GM18526 (cell line): ENCODE measurements around the gene CDHR1.
A peak's percentile ranks its signal among the peaks of the same experiment; 100 is the strongest.

ENCODE experiments used
- POLR2A ChIP-seq: IDR thresholded peaks from 3 replicates; pipeline ENCODE4 v1.6.1; 2011; ENCODE audit not compliant: insufficient read length; ENCODE audit errors: extremely low read depth

CDHR1 gene

DNA sequence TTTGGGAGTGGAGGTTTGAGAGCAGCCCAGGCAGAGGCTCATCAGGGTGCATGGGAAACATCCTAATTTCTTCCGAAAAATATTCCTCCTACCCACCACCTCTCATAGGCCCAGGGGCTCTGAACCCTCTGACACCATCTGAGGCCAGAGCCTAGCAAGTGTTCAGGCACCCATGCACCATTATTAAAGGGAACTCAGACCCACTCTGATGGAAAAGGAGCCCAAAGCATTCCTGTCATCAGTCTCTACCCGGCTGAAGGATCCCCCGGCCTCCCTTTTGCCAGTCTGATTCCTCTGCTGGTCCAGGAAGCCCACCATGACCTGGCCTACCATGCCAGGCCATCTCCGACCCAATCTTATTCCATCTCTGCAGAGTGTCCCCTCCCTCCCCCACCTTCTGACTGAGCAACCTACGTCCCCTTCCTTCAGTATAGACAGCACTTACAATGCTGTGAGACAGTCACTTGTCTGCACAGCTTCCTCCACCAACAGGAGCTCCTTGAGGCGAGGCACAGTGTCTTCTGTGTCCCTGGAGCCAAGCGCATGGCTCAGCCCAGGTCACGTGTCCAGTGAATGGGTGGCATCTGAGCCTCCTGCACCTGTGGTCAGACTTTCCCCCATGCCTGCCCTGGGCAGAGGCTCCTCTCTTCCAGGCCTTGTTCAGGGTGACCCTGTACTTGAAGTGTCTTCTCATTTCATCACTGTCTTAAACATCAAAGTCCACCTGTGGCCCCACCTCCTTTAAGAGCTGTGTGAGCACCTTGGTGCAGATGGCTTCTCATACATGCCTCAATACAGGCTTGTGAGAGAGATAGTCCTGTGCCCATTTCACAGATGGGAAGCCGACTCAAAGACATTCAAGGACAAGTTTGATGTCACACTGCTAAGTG is 21.6 kb upstream of the CDHR1 start:
- peak; percentile 3 for TF ChIP-seq POLR2A

- no peak for TF ChIP-seq POLR2A
Measured at GRCh38 chr10:84173501-84173929, 20.8 kb upstream of the CDHR1 start, which contains the start of gene GPR15LG. Gene GPR15LG (plus strand): TSS chr10:84173801. CDS start chr10:84173852, 51 bp downstream.

DNA sequence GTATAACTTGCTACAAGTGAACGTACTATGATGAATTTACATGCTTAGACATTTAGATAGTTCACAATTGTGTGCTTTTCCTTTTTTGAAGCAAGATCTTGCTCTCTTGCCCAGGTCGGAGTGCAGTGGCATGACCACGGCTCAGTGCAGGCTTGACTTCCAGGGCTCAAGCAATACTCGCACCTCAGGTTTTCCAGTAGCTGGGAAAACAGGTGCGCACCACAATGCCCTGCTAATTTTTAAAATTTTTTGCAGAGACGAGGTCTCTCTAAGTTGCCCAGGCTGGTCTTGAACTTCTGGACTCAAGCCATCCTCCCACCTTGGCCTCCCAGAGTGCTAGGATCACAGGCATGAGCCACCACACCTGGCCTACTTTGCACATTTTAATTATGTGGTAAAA is 18.9 kb upstream of the CDHR1 start:
- no peak for TF ChIP-seq POLR2A

- TF ChIP-seq POLR2A: no peak
Measured at GRCh38 chr10:84176351-84176750, 18.0 kb upstream of the CDHR1 start.

DNA sequence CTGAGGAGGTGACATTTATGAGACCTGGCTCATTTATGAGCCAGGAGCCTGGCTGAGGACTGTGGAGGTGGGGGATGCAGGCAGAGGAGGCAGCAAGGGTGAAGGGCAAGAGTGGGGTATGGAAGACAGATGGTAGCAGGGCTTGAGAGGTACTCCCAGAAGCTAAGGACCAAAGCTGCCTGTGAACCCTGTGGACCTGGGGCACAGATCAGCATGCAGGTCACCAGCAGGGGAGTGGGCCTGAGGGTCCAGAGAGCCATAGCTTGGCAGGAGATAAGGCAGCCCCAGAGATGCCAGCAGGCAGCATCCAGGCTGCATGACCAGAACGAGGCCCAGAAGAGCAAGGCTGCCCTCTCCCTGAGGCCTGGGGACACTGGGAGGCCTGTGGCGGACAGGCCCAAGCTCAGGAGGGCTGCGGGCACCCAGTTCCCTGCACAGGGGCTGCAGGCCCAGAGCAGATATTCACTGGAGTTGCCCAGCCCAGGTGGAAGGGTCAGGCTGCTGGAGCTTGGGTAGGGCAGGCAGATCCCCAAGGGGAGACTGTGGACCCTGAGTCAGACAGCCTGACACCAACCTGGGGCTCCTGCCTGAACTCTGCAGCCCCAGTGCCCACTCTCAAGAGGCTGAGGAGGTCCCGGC is 17.4 kb upstream of the CDHR1 start:
- no peak for TF ChIP-seq POLR2A

DNA sequence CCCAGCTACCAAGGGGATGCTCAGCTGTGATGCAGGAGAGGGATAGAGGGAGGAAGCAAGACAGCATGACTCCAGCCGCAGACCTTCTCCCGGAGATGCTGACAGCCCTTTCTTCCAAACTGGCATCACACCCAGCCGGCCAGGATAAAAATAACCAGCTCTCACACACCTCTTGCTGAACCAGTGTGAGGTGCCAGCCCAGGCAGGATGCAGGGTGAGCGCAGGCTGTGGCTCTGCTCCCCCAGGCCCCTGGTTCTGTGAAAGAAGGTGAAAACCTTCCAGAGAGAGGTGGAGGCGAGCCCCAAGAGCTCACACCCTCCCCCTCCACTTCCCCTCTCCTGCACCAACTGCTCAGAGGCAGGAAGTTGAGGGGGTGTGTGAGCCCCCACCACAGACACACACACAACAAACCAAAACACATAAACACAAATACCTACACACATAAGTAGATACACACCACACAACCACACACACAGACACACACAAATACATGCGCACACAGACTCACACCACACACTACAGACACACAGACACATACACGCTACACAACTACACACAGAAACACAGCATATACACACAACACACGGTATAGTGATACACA is 16.7 kb upstream of the CDHR1 start:
- no peak for TF ChIP-seq POLR2A

DNA sequence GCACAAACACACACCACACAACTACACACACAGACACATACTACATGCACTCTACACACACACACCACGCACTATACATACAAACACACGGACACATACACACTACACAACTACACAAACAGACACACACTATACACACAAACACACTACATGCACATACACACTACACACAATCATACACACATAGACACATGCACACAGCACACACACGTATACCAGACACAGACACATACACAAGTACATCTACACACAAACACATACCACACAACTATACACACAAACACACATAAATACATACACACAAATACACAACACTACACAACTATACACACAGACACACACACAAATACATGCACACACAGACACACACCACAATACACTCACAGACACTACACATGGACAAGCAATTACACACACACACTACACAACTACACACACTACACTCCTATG is 16.2 kb upstream of the CDHR1 start:
- no peak for TF ChIP-seq POLR2A

DNA sequence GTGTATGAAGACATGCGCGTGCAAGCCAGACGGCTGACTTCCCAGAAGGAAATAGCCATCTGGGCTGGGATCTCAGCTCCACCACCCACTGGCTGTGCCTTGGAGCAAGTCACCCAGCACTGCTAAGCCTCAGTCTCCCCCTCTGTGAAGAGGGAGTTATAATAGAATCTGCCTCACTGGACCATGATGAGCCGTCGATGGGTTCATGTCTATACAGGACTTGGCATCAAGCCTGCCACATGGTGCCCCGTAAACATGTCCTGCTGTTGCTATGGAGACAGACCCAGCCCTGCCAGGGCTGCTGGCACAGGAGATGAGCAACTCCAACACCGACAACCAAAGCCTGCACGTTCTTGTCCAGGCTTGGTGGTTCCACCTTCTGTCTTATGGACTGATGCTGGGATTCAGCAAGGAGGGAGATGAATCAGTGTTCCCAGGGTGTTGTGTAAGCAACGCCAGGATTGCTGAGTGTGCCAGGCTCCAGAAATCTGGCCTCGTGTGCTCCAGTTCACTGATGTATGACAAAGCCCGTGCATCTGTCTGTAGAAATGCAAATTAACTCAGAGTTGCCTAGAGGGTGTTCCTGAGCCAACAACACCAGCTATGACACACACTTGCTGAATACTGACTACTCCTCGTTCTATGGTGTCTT is 15.2 kb upstream of the CDHR1 start:
- TF ChIP-seq POLR2A: no peak

DNA sequence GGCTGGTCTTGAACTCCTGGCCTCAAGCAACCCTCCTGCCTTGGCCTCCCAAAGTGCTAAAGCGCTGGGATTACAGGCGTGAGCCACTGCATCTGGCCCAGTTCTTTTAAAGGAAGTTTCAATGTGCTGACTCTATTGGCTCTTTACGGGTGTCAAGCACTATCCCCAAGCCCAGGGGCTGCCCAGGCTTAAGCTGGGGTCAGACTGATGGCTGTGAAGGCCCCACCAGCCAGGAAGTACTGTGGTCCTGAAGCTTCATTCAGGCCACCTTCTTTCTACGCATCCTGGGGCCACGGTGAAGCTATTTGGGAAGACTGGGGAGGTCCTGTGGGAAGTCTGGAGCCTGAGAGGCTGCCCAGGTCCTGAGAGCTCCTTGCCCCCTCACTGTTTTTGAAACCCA is 12.7 kb upstream of the CDHR1 start:
- no peak for TF ChIP-seq POLR2A

- TF ChIP-seq POLR2A: no peak
Measured at GRCh38 chr10:84184517-84184916, 9.8 kb upstream of the CDHR1 start.

- no peak for TF ChIP-seq POLR2A
Measured at GRCh38 chr10:84185526-84186175, 8.7 kb upstream of the CDHR1 start.

DNA sequence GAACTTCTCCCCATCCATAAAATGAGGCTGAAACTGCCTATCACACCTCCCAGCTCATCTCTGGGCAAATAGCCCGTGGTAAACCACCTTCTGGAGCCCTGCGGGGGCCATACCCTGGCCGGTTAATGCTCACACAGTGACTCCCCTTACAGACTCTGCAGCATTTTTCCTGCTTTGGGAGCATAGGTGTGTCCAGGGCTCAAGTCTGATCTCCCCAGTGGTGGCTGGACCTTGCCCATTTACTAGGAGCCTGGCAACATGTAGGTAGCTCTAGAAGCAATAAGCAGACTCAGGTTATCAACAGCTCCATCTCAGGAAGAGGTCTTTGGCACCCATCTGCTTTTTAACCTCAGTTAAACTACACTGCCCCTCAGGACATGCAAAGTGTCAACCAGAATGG is 5.5 kb upstream of the CDHR1 start:
- no peak for TF ChIP-seq POLR2A

DNA sequence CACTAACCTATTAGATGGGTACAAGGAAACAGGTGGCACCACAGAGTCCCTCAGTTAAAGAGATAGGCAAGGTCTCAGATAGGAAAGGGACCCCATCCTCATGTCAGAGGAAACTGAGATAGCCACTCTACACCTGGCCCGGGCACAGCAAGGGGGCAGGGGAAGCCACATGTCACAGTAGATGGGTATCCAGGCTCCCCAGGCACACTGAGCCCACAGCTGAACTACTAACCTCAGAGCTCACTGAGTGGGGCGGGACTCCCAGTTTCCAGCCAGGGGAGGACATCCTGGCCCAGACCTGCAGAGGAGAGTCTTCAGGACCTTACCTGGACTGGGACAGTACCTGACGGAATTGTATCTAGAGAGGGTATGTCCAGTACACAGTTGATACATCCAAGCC is 3.7 kb upstream of the CDHR1 start:
- TF ChIP-seq POLR2A: no peak

GRCh38 chr10:84191106-84191505 is 3.2 kb upstream of the CDHR1 start:
- no peak for TF ChIP-seq POLR2A

DNA sequence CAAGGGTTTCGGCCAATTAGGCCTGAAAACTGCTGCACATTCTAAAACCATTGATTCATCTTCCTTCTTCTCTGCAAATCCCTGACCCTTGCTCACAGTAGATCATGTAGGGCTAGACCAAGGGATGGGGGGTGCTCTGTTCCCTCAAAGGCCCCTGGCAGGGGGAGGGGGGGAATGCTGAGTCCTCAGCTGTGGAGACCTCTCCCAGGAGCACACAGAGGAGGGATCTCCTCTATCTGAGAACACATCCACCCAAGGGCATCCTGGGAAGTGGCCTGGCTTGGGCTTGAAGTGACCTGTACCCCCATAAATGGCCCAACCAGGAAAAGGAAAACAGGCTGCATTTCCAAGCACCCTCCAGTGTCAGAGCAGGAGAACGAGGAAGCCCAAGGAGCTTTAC is 1.0 kb upstream of the CDHR1 start:
- TF ChIP-seq POLR2A: no peak

DNA sequence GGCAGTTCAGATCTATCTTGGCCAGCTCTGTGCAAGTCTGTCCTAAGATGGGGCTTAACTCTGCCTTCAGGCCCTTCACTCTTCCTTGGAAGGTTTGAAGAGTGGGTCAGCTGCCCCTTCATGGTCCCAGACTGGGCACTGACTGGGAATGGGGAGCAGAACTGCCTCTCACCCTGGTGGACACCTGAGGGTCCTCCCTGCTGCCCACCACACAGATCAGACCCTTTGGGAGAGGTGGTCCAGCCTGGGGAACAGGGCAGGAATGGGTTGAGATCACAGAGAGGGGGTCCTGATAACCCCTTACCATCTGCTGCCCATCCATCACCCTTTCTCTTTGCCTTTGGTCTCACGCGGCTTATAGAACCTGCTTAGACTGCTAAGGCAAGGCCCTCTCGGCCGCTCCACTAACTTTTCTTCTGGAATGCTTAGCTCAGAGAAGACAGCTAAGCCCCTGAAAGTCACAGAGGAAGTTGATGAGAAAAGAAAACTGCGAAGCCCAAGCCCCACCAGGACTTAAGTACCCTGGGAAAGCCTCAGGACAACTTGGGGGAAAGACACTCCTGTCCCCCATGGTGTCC is 402 bp upstream of the CDHR1 start:
- no peak for TF ChIP-seq POLR2A
